8988T (cell line): ENCODE measurements around the gene MARCO.
"Not testable (repeated sequence)": the region's sequence is repeated elsewhere in the genome, so short reads cannot be mapped to it uniquely, and the experiment has no call there.

Source experiments
- DNase-seq: peaks from one replicate; pipeline ENCODE4 v3.0.0; 2011

MARCO gene

DNA sequence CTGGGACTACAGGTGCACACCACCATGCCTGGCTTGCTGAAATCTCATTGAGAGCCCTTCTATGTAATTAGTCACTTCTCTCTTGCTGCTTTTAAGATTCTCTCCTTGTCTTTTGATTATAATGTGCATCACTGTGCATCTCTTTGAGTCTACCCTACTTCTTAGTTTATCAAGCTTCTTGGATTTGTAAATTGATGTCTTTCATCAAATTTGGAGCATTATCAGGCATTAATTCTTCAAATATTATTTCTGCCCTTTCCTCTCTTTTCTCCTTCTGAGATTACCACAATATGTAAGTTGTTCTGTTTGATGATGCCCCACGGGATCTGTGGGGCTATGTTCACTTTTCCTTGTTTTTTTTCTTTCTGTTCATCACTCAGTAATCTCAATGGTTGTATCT is 9.0 kb upstream of the MARCO start:
- DNase-seq, result no peak

DNA sequence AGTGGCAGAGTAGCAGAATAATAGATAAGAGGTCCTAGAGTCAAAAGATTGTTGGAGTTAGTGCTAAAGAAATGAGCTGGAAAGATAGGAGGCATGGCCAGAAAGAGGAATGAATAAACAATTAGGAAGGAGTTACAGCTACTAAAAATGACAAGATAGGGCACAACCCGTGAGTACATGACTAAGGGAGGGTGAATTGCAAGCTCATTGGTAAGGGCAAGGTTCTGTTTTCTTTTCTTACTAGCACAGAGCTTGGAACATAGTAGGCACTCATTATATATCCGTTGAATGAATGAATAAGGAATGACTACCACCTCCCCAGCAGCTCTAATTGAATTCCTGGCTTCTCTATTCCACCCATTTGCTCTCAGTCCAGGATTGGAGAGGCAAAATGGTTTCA is 5.7 kb upstream of the MARCO start:
- DNase-seq, result no peak

DNA sequence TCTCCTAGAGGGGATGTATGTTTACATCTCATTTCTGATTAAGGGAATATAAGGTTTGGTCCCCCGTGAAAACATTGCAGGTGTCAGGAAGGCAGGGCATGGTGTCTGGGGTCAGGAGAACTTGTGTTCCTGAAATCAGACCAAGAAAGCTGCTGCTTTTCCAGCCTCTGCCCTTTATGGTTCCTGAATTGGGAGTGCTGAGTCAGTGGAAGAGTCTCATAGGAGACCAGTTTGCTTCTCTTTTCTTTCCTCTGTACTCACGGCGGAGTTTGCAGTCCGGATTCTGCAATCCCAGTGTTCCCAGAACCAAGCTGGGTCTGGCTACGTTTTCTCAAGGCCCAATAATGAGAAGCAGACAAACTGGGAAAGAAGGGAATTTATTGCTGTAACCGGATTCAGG is 5.1 kb upstream of the MARCO start:
- DNase-seq, result no peak

DNA sequence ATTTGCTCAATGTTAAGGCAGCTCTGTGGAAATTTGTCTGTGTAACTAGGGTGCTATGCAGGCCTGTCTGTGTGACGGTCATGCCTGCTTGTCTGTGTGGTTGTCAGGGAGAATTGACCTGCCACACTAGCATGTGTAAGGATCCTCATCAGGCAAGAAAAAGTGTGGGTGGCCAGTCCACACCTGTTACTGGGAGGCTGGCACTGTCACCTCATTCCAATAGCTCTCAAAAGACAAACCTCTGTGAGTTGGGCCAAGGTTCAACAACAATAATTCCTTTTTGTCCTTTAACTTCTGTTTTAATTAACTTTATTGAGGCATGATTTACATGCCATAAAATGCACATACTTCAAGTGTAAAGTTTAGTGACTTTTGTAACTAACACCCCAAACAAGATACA is 4.2 kb upstream of the MARCO start:
- no peak for DNase-seq

DNA sequence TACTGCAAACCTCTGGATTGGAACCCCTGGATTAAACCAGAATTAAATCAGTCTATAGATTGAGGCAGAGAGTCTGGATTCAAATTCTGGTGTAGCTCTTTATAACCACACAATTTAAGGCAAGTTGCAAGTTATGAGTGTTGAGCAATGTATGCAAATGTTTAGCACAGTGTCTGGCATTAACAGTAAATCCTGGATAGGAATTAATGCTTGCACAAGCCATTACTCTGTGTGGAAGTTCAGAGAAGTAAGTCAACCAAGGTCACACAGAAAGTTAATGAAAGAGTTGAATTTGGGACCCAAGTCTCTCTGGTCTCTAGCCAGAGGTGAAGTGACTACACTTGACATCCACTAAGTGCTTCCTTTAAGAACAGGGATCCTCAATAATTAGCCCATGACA is 2.0 kb upstream of the MARCO start:
- no peak for DNase-seq

DNA sequence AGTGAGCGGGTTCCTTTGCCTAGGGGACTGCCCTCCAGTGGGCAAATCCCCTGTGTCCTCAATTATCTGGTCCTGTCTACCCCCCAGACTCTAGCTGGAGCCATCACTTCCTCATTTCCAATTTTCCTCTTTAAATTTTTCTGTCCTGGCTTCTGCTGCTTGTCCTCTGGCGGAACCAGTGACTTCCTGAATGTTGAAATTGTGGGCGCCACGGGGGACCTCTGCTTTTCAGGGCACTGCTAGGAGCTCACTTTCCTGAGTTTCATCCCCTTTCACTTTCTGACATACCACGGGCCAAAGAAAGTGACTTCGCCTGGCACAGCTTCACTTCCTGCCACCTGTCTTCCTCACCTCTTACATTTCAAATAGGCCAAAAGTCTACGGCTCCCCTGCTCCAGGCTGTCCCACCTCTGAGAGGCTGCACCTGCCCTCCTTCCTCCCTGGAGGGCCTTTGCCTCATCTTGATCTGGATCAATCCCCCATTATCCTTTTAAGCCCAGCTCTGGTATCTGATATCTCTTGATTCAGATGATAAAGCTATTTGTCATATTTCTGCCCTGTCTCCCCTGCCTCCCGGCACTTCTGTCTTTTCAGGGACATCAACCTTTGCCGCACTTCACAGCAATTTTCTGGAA is 1.4 kb upstream of the MARCO start:
- no peak for DNase-seq

DNA sequence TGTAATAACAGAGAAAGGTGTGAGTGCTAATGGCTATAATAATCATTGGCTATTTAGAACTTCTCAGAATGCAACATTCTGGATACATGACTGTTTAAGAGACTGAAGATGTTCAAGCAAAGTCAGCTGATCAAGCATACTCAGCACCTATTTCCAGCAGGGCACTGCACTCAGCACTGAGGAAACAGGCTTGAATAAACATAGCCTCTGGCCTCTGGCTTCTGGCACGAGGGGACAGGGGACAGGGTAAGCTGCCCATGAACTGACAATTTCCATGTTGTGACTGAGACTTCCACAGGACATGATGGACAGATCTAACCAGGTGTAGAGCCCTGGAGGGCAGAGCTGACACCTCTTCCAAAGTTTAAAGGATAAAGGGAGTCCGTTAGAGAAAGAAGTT is 1.3 kb downstream of the MARCO start:
- no peak for DNase-seq

DNA sequence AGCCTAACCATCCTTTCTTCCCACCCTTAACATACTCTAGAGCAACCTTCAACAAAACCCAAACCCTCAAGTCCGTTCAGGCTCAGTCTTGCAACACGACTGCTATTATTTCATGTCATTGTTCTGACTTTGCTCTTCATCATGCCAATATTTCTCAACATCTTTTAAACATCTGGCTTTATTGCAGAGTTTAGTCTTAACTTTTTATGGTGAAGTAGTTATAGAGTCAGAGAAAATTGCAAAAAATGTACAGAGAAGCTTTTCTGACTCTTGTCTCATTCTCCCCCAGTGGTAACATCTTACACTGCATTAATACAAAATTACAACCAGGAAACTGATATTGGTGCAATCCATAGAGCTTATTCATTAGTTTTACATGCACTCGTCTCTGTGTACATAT is 3.9 kb downstream of the MARCO start:
- DNase-seq, result no peak

DNA sequence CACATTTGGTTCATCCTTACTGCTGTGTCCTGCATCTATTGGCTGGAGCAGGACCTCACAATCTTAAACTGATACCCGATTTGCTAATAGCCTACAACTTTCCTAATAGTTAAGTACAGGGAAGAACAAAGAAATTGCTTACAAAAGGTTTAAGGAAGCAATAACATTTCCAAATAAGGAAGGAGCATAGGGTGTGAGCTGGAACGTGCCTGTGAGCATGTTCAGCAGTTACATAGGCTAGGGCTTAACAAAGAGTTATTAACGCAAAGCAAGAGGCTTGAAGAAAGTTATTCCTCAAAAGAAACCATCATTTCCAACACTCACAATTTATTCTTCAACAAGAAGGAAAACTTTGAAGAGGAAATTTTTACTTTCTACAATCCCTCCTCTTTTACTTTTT is 6.3 kb downstream of the MARCO start:
- not testable (repeated sequence) for DNase-seq

DNA sequence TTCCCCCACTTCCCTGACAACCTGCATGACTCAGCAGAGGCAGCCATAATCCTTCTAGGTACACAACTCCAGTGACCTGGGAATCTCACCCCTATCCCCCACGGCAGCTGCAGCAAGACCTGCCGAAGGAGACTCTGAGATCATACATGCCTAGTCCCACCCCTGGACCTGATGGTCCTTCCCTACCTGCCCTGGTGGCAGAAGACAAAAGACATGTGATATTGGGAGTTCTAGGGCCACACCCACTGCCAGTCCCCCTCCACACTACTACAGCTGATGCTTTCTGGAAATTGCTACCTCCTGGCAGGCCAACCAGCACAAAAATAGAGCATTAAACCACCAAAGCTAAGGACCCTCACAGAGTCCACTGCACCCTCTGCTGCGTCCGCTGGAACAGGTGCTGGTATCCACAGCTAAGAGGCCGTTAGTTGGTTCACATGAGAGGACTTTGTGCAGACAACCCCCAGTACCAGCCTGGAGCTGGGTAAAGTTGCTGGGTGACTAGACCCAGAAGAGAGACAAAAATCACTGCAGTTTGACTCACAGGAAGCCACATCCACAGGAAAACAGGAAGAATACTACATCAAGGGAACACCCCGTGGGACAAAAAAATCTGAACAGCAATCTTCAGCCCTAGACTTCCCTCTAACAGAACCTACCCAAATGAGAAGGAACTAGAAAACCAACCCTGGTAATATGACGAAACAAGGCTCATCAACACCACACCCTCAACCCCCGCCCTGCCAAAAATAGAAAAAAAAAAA is 12.5 kb downstream of the MARCO start:
- no peak for DNase-seq

DNA sequence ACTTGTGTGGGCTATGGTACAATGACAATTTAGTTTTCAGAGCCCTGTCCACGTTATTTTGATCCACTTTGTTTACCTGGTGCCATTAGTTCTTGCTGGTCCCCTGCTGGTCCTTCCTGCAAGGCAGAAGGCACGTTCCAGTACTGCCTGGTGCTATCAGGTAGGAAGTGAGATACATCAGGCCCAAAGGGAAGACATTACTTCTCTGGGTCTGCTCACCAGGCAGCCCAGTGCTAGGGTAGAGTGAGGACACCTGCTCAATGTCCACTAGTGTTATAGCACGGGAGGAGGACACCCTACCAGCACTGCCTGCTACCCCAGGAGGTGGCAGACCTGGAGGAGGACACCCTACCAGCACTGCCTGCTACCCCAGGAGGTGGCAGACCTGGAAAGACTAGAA is 23.7 kb downstream of the MARCO start:
- DNase-seq, result no peak

DNA sequence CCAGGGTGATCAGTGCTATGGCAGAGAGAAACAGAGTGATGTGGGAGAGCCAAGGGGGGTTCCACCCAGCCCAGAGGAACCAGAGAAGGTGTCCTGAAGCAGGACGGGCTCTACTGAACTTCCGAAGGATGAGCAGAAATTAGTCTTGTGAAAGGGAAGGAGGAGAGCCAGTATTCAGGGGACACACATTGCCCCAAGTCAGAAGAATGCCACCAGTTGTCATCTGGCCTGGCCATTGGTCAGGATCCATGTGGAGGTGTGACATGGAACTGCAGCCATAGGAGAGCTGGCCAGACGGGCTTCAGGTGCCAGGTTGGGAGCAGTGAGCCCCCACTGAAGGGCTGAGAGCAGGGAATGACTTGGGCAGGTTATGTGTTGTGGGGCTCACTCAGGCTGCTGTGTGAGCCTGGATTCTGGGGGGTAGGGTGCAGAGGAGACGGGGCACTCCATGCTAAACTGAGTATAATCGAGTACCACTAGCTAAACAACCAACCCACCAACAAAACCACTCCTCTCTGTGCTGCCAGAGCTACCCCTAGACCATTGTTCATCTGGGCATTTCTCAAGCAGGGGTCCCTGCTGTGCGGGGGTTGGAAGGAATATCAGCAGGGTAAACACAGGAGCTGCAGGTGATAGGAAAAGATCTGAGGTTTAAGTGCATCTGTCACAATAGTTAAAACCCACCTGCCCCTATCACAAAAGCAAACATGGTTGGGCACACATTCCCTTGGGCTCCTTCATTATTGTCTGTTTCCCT is 25.3 kb downstream of the MARCO start:
- DNase-seq, result no peak

DNA sequence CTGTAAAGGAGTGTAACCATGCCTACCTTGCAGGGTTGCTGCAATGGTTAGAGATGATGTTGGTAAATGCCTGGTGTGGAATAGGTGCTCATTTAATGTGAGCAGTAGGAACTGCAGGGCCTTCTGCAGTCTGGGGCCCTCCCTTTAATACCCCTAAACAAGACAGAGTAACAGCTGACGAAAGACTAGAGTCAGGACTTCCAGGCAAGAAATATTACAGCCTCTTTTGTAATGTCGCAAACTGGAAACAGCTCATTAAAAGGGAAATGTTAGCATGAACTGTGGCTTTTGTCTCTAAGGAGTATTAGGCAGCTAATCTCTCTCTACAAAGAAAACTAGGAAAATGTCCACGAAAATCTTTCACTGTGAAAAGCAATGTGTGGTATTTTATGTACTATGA is 26.0 kb downstream of the MARCO start:
- DNase-seq, result no peak

DNA sequence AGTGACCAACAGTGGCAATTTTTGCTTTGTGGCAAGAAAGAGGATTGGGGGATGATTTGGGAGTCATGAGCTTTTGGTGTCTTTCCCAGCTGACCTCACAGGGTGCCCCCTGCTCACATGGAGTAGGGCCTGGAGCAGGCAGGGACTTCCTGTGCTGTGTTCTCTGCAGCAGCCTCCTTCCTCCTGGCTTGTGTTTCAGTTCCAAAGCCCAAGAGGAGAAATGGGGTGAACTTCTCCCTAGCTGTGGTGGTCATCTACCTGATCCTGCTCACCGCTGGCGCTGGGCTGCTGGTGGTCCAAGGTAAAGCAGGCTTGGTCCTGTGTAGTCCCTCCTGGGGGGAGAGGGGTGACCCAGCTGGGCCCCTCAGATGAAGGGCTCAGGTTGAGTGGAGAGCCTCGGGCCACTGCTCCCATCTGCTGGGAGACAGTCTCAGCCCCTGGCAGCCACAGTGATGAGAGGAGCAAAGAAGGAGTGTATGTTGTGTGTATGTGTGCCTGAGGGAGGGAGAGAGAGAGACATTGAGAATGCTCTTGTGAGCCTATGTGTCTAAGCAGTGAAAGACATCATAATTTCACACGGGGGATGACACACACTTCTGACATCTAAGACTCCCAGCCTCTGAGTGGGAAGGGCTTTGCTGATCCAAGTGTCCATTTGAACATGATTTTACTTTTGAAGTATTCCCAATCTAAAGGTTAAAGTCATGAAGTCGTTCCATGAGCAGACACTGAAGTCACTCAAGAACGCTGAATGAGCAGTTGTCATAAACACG is 27.2 kb downstream of the MARCO start:
- no peak for DNase-seq

DNA sequence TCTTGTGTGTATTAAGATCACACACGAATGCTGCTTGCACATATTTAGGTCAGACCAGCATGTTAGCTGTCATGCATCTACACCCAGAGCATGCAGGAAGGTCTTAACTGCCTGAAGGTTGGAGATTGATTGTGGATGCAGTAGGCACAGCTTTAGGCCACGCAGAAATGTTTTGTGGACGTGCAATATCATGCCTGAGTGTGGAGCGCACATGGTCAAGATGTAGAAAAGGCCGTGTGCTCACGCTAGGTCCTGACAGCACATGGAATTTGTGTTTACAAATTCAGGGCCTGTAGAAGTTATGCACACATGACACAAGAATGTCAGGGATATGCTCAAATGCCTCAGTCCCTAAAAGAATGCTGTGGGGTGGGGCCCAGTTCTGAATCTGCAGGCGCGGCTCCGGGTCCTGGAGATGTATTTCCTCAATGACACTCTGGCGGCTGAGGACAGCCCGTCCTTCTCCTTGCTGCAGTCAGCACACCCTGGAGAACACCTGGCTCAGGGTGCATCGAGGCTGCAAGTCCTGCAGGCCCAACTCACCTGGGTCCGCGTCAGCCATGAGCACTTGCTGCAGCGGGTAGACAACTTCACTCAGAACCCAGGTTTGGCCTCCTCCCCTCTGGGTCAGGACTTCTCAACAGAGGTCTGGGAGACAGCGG is 27.9 kb downstream of the MARCO start:
- DNase-seq, result no peak

DNA sequence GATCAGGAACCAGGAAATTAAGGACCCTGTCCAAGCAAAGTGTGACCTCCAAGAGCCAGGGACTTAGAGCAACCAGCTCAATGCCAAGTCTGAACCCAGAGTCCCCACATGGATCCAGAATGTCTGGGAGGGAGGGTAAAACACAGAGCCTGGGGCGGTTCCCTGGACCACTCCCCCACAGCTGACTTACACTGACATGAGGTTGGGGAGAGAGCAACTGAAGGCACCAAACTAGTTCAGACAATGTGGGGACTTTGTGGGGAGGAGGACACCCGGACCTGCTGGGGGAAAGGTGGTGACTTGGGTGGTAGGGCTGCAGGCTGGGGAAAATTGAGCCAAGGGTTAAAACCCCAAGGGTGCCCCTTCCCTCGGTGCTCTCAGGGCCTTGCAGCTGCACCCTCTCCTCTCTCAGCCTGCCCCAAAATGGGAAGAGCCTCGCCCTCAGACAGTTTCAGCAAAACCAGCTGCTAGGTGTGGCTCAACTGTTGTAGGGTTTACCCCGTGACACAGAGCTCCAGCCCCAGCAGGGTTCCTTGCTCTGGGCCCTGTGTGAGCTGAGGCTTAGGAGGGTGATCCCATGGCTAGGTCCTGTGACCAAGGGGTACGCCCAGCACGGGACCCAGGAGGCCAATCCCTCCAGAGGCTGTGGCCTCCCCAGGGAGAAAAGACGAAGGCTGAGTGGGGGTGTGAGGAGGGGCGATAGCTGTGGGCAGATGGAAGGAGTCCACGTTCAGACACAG is 28.6 kb downstream of the MARCO start:
- DNase-seq, result no peak

DNA sequence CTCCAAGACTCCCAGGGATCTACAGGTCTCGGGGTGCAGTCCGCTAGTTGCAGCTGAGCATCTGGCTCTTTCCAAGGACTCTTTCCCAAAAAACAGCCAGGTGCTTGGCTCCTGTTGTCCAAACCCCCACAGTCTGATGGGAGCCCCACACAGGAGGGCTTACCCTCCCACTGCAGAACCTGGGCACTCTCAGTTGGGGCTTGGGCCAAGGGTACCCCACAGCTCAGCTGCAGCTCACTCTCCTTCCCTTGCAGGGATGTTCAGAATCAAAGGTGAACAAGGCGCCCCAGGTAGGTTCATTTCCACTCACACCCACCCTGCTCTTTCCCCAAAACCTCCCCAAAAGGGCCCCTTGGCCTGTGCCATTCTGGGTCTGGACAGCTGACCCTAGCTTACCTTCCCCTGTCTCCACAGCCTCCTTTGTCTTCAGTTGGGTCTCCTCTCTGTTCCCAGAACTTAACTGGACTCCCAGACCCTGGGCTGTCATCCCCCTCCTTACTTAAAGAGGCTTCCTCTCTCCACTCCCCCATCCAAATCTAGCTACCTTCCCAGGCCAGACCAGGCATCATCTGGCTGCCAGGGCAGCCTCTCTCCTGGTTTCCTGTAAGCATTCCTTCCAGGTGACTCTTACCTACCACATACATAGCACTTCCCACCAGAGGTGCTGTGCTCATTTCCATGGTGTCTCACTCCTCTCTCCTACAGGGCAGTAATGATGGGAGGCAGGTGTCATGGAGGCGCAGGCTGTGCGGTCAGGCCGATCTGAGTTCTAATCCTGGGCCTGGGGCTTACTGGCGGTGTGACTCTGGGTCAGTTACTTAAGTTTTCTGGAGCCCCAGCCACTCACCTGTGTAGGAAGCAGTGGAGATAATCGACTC is 29.5 kb downstream of the MARCO start:
- peak; percentile 39 for DNase-seq

DNA sequence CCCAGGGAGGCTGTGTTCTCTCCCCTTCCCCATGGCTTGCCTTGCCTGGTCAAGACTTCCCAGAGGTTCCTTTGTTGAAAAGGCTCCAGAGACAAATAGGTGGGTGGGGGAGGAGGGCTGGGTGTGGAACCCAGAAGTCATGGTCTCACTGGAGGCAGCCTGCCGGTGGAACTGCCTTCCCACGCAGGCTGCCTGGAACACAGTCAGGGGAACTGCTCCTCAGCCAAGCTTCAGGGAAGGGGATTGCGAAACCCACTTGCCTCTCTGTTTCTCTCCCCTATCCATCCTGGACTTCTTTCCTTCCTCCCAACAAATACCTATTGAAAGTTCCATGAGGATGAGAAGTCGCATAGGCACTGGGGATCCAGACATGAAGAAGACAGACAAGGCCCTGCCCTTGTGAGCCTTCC is 31.6 kb downstream of the MARCO start:
- DNase-seq, result no peak

DNA sequence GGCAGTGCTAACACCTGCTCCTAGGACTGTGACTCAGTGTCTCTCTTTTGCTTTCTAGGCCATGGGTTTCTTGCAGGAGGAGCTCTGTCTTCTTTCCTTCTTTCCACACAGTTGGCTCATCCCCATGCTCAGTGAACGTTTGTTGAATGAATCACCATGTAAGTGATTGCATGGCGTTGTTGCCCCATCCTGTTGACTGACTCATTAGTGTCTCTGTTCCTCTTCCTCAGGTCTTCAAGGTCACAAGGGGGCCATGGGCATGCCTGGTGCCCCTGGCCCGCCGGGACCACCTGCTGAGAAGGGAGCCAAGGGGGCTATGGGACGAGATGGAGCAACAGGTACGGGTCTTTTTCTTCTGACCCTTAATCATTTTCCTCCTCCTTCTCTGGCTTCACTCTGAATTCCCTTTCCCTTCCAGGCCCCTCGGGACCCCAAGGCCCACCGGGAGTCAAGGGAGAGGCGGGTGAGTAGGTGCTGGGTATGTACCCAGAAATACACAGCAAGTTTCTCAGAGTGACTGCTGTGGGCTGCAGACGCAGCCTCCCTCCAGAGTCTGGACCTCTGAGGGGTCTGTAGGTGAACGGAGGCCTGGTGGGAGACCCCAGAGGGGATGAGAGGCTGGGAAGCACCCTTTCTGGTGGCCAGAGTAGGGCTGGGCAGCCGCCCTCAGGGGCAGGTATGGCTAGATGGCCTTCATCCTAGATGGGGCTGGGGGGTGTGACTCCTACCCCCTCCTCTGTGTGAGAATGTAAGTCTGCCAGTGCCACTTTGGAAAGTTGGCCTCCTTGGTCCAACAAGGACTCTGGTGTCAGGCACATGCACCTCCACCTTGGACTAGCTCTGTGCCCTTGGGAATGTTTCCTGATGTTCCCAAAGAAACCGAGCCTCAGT is 32.4 kb downstream of the MARCO start:
- DNase-seq, result peak; percentile 67

DNA sequence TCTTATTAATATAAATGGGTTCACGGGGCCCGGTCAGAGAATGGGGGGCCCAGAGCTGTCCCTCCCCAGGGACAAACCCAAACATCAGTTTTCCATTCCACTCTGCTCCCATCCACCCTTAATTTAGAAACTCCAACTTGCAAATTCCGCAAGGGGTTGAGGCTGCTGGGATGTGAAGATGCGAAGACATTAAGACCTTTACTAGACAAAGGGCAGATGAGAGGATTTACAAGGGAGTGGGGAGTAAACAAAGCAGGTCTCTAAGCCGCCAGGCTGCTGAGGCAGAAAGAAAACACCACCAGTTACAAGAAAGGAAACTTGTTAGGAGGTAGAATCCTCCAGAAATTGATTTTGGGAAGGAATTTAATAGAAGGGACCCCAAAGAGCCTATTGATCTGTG is 33.1 kb downstream of the MARCO start:
- no peak for DNase-seq
